DND-41 (cell line): ENCODE data around the gene PDE8A.

Experiments
- ATAC-seq: fragments of 200-7000 bp; cut with Tn5 transposase; 3 replicates; pipeline ENCODE4 v1.9.1; 2021; ENCODE audit warnings: low read depth; ENCODE audit not compliant: insufficient read depth
- DNase-seq: peaks from one replicate; pipeline ENCODE4 v3.0.0-alpha.2; 2020
- H2AFZ ChIP-seq: 2 replicates; pipeline ENCODE4 v1.6.0; 2012; ENCODE audit warnings: low read depth, low read length
- H3K27ac ChIP-seq: 2 replicates; pipeline ENCODE4 v1.5.1; 2012; ENCODE audit warnings: low read length, inconsistent platforms
- H3K27me3 ChIP-seq: fragments of 200-600 bp; sonication (generic); 2 replicates; pipeline ENCODE4 v1.6.0; 2012; ENCODE audit warnings: low read length, mild to moderate bottlenecking, inconsistent platforms; ENCODE audit not compliant: insufficient read depth, poor library complexity
- H3K36me3 ChIP-seq: 2 replicates; pipeline ENCODE4 v1.5.1; 2012; ENCODE audit warnings: low read length, inconsistent platforms; ENCODE audit not compliant: insufficient read depth
- H3K4me1 ChIP-seq: 2 replicates; pipeline ENCODE4 v1.5.1; 2012; ENCODE audit warnings: mild to moderate bottlenecking, low read length; ENCODE audit not compliant: insufficient read depth
- H3K4me2 ChIP-seq: 2 replicates; pipeline ENCODE4 v1.6.0; 2012; ENCODE audit warnings: mild to moderate bottlenecking, moderate library complexity, low read length, inconsistent platforms; ENCODE audit not compliant: insufficient read depth
- H3K4me3 ChIP-seq, 2 experiments: fragments of 200-600 bp in 1 of 2; shearing (Covaris generic) in 1 of 2; 2 replicates each; pipeline ENCODE4 v1.5.1; 2012 to 2016; ENCODE audit warnings: inconsistent platforms in 2 of 2, low read length in 2 of 2, mild to moderate bottlenecking in 2 of 2, low read depth in 1 of 2, moderate library complexity in 1 of 2
- H3K79me2 ChIP-seq: 2 replicates; pipeline ENCODE4 v1.6.0; 2012; ENCODE audit warnings: low read length, inconsistent platforms; ENCODE audit not compliant: insufficient read depth
- H3K9ac ChIP-seq: 2 replicates; pipeline ENCODE4 v1.6.0; 2012; ENCODE audit warnings: low read depth, mild to moderate bottlenecking, inconsistent platforms, low read length, moderate library complexity
- H3K9me3 ChIP-seq: 2 replicates; pipeline ENCODE4 v1.5.1; 2012; ENCODE audit warnings: low read length, moderate library complexity, mild to moderate bottlenecking, inconsistent platforms; ENCODE audit not compliant: insufficient read depth, severe bottlenecking
- H4K20me1 ChIP-seq: 2 replicates; pipeline ENCODE4 v1.6.0; 2012; ENCODE audit warnings: low read length; ENCODE audit not compliant: insufficient read depth
- EZH2 ChIP-seq: IDR thresholded peaks from 3 replicates; pipeline ENCODE4 v1.6.1; 2012; ENCODE audit warnings: borderline replicate concordance, low read depth, mild to moderate bottlenecking, moderate library complexity, low read length, inconsistent platforms; ENCODE audit not compliant: severe bottlenecking
- TF ChIP-seq, protein P1 (sequence below): IDR thresholded peaks from 2 replicates; pipeline ENCODE4 v1.5.1; 2012; ENCODE audit warnings: borderline replicate concordance, low read length, moderate library complexity, mild to moderate bottlenecking; ENCODE audit not compliant: poor library complexity, severe bottlenecking; ENCODE audit errors: extremely low read depth

PDE8A gene

DNA sequence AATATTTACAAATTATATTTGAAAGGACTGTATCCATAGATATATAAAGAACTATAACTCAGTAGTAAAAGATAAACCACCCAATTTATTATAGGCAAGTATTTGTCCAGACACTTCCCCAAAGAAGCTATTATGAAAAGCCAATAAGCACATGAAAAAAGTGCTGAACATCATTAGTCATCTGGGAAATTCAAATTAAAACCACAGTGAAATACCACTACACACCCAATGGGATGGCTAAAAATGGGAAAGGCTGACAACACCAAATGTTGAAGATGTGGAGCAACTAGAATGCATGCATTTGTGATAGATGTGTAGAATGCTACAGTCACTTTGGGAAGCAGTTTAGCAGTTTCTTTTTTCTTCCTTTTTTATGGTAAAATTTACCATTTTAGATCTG, 147.0 kb downstream of the PDE8A start:
- H3K9me3 ChIP-seq: no peaks in the 10 kb centered on the region
- no peak overlapping the region for H2AFZ ChIP-seq
- H3K79me2 ChIP-seq: no peaks in the 10 kb centered on the region
- TF ChIP-seq, protein P1, sequence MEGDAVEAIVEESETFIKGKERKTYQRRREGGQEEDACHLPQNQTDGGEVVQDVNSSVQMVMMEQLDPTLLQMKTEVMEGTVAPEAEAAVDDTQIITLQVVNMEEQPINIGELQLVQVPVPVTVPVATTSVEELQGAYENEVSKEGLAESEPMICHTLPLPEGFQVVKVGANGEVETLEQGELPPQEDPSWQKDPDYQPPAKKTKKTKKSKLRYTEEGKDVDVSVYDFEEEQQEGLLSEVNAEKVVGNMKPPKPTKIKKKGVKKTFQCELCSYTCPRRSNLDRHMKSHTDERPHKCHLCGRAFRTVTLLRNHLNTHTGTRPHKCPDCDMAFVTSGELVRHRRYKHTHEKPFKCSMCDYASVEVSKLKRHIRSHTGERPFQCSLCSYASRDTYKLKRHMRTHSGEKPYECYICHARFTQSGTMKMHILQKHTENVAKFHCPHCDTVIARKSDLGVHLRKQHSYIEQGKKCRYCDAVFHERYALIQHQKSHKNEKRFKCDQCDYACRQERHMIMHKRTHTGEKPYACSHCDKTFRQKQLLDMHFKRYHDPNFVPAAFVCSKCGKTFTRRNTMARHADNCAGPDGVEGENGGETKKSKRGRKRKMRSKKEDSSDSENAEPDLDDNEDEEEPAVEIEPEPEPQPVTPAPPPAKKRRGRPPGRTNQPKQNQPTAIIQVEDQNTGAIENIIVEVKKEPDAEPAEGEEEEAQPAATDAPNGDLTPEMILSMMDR: no peak
- no peak for TF ChIP-seq EZH2
- DNase-seq: no peak
- H3K36me3 ChIP-seq: no peaks in the 10 kb centered on the region
- no peak for ATAC-seq
- H3K4me2 ChIP-seq: no peak overlapping the region
- H3K4me1 ChIP-seq: no peaks in the 10 kb centered on the region
- H3K27me3 ChIP-seq: no peaks in the 10 kb centered on the region
- no peak overlapping the region for H3K4me3 ChIP-seq
- no peak overlapping the region for H3K27ac ChIP-seq
- H4K20me1 ChIP-seq: no peaks in the 10 kb centered on the region
- no peak overlapping the region for H3K9ac ChIP-seq

DNA sequence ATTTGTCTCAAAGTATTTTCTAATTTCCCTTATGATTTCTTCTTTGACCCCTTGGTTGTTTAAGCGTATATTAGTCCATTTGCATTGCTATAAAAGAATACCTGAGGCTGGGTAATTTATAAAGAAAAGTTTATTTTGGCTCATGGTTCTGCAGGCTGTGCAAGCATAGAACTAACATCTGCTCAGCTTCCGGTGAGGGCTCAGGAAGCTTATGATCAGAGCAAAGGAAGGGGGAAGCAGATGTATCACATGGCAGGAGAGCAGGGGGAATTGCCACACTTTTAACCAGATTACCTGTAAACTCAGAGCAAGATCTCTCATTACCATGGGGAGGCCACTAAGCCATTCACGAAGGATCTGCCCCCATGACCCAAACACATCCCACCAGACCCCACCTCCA, 148.2 kb downstream of the PDE8A start:
- H3K27ac ChIP-seq: no peak overlapping the region
- no peaks in the 10 kb centered on the region for H3K36me3 ChIP-seq
- no peak overlapping the region for H3K4me2 ChIP-seq
- H3K79me2 ChIP-seq: no peaks in the 10 kb centered on the region
- ATAC-seq: no peak
- H3K9me3 ChIP-seq: no peaks in the 10 kb centered on the region
- no peaks in the 10 kb centered on the region for H3K27me3 ChIP-seq
- H3K4me3 ChIP-seq: no peak overlapping the region
- H3K9ac ChIP-seq: no peak overlapping the region
- no peak for DNase-seq
- TF ChIP-seq, protein P1: no peak
- no peak for TF ChIP-seq EZH2
- no peaks in the 10 kb centered on the region for H3K4me1 ChIP-seq
- no peaks in the 10 kb centered on the region for H4K20me1 ChIP-seq
- no peak overlapping the region for H2AFZ ChIP-seq

DNA sequence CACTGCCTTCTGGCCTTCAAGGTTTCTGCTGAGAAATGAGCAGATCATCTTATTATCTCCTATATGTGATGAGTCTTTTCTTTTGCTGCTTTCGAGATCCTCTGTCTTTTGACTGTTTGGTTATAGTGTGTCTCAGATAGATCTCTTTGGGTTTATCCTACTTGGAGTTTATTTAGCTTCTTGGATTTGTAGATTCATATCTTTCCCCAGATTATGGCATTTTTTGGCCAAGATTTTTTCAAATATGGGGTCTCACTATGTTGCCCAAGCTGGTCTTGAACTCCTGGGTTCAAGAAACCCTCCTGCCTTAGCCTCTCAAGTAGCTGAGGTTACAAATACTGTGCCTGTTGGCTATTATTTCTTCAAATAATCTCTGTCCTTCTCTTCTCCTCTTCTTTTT, 150.3 kb downstream of the PDE8A start:
- H3K4me3 ChIP-seq: no peak overlapping the region
- no peaks in the 10 kb centered on the region for H4K20me1 ChIP-seq
- no peaks in the 10 kb centered on the region for H3K36me3 ChIP-seq
- ATAC-seq: no peak
- H3K4me2 ChIP-seq: no peak overlapping the region
- no peak overlapping the region for H2AFZ ChIP-seq
- H3K27me3 ChIP-seq: no peaks in the 10 kb centered on the region
- no peak for DNase-seq
- H3K9me3 ChIP-seq: no peaks in the 10 kb centered on the region
- no peaks in the 10 kb centered on the region for H3K4me1 ChIP-seq
- H3K9ac ChIP-seq: no peak overlapping the region
- no peak overlapping the region for H3K27ac ChIP-seq
- H3K79me2 ChIP-seq: no peaks in the 10 kb centered on the region
- TF ChIP-seq, protein P1: no peak
- TF ChIP-seq EZH2: no peak

DNA sequence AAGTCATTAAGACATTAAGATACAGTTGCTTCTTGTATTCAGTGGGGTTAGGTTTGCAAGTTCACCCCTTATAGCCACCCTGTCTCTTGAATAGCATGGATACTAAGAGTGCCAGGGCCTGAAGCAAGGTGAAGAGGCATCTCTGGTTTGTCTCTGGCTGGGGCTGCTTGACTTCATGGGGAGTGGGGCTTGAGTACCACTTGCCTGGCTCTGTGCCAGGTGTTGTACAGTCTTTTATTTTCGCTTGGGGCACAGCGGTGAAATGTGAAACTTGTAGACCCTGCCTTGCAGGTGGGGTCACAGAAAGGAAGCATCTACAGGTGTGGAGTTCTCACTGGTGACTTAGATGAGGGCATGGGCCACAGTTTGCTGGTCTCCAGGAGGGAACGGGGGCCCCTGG, 152.1 kb downstream of the PDE8A start:
- Histone ChIP-seq H3K9ac (no peak overlapping the region), H3K4me2 (no peak overlapping the region), H3K4me3 (no peak overlapping the region), H3K4me1 (no peaks in the 10 kb centered on the region), H3K9me3 (no peaks in the 10 kb centered on the region), H2AFZ (no peak overlapping the region), H3K27me3 (no peaks in the 10 kb centered on the region), H3K36me3 (peaks cover 9% of the 10 kb centered on the region), H3K79me2 (no peaks in the 10 kb centered on the region), H4K20me1 (no peaks in the 10 kb centered on the region), H3K27ac (no peak overlapping the region)
- ATAC-seq (no peak), DNase-seq (no peak)
- TF ChIP-seq, protein P1: no peak
- TF ChIP-seq EZH2: no peak
